Right atrium auricular region (tissue), 2 donors: ENCODE measurements around the gene ENPP3. TPM values are rescaled to one million over a fixed set of nuclear protein-coding genes. Genes with fewer than 3 reads are reported as not detected.

Experiments used
- DNase-seq: peaks from one replicate; pipeline ENCODE4 v3.0.0-alpha.2; 2019; ENCODE audit warnings: low spot score
- H3K27ac ChIP-seq, 2 donors: fragments of 200-600 bp; sonication (generic); 1 replicate in 1 of 2; 2 replicates in 1 of 2; pipeline ENCODE4 v1.5.1; 2016 to 2019
- H3K27me3 ChIP-seq, 2 donors: fragments of 200-600 bp; sonication (generic); one replicate each; pipeline versions ENCODE4 v1.5.1 to v1.6.0; 2017 to 2019
- H3K36me3 ChIP-seq: fragments of 200-600 bp; sonication (generic); one replicate; pipeline ENCODE4 v1.5.1; 2016
- H3K4me1 ChIP-seq, 2 donors: fragments of 200-600 bp; sonication (generic); one replicate each; pipeline versions ENCODE4 v1.5.1 to v1.6.0; 2017 to 2019
- H3K4me3 ChIP-seq, 2 donors: fragments of 200-600 bp; sonication (generic); 1 replicate in 1 of 2; 2 replicates in 1 of 2; pipeline ENCODE4 v1.5.1; 2017 to 2019; ENCODE audit warnings: mild to moderate bottlenecking in 1 of 2, moderate library complexity in 1 of 2
- H3K9me3 ChIP-seq, 2 donors: fragments of 200-600 bp; sonication (generic); one replicate each; pipeline ENCODE4 v1.5.1; 2019
- CTCF ChIP-seq, 2 donors: fragments of 200-600 bp; sonication (generic); IDR thresholded peaks; one replicate each; pipeline ENCODE4 v1.5.1; 2019; ENCODE audit warnings: antibody characterized with exemption in 2 of 2
- total RNA-seq, 2 donors: library from RNA; depleted of rRNA; stranded (reverse); fragments of >200 nt; gene quantifications; one replicate each; pipeline ENCODE4 v1.1.0, GENCODE V29; 2016

The ENPP3 gene
- total RNA-seq, 2 donors from 2014 or later = 0.16 TPM; not detected in 1

GRCh38 chr6:131736003-131736596 lies 99.0 kb downstream of the ENPP3 start:
- no peaks in the 10 kb centered on the region for H3K36me3 ChIP-seq
- H3K27ac ChIP-seq = no peak overlapping the region
- no peaks in the 10 kb centered on the region for H3K27me3 ChIP-seq
- DNase-seq = no peak
- H3K9me3 ChIP-seq = no peaks in the 10 kb centered on the region
- H3K4me1 ChIP-seq = no peaks in the 10 kb centered on the region
- TF ChIP-seq CTCF (IDR thresholded peaks at IDR 0.05) = no peak
- no peak overlapping the region for H3K4me3 ChIP-seq

GRCh38 chr6:131736811-131737210 lies 99.7 kb downstream of the ENPP3 start:
- Histone ChIP-seq H3K27ac (no peak overlapping the region), H3K4me3 (no peak overlapping the region), H3K27me3 (no peaks in the 10 kb centered on the region), H3K36me3 (no peaks in the 10 kb centered on the region), H3K4me1 (no peaks in the 10 kb centered on the region), H3K9me3 (no peaks in the 10 kb centered on the region)
- TF ChIP-seq CTCF (IDR thresholded peaks at IDR 0.05) = no peak
- DNase-seq = no peak

GRCh38 chr6:131739136-131739535 lies 102.0 kb downstream of the ENPP3 start:
- H3K27me3 ChIP-seq = no peaks in the 10 kb centered on the region
- TF ChIP-seq CTCF (IDR thresholded peaks at IDR 0.05) = no peak
- H3K4me1 ChIP-seq = no peaks in the 10 kb centered on the region
- no peaks in the 10 kb centered on the region for H3K9me3 ChIP-seq
- H3K36me3 ChIP-seq = no peaks in the 10 kb centered on the region
- H3K27ac ChIP-seq = no peak overlapping the region
- no peak for DNase-seq
- no peak overlapping the region for H3K4me3 ChIP-seq

GRCh38 chr6:131740161-131740560 lies 103.1 kb downstream of the ENPP3 start:
- Histone ChIP-seq H3K27me3 (no peaks in the 10 kb centered on the region), H3K4me3 (no peak overlapping the region), H3K9me3 (no peaks in the 10 kb centered on the region), H3K4me1 (no peaks in the 10 kb centered on the region), H3K27ac (no peak overlapping the region), H3K36me3 (no peaks in the 10 kb centered on the region)
- DNase-seq = no peak
- no peak for TF ChIP-seq CTCF (IDR thresholded peaks at IDR 0.05)

GRCh38 chr6:131741688-131742393 lies 104.7 kb downstream of the ENPP3 start:
- DNase-seq = no peak
- TF ChIP-seq CTCF (IDR thresholded peaks at IDR 0.05) = no peak
- Histone ChIP-seq H3K4me1 (no peaks in the 10 kb centered on the region), H3K27me3 (no peaks in the 10 kb centered on the region), H3K36me3 (no peaks in the 10 kb centered on the region), H3K27ac (no peak overlapping the region), H3K4me3 (no peak overlapping the region), H3K9me3 (no peaks in the 10 kb centered on the region)
